ENCODE results near the gene SLC34A3. TPM values are rescaled to one million over a fixed set of nuclear protein-coding genes. Genes with fewer than 3 reads are reported as not detected.

SLC34A3 gene
- total and polyA plus RNA-seq, 2 donors (not counting 3 experiments of a cell fraction or from before 2014, with no cell fraction given): not detected

DNA sequence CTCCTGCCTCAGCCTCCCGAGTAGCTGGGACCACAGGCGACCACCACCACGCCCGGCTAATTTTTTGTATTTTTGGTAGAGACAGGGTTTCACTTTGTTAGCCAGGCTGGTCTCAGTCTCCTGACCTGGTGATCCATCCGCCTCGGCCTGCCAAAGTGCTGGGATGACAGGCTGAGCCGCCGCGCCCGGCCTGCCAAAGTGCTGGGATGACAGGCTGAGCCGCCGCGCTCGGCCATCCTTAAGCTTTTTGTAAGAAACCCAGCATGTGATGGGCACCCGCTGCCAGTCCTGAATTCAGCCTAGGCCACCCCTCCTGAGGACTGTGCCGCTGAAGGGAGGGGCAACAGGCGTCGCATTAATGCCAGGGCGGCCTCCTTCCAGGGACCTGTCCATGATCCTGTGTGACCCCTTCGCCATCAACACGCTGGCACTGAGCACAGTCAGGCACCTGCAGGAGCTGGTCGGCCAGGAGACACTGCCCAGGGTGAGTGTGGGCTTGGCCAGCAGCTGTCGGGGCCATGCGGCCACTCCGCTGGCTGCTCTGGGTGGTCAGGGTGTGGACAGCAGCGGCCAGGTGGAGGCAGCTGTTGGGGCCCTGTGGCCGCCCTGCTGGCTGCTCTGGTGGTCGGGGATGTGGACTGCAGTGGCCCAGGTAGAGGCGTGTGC, 34.9 kb downstream of the SLC34A3 start:
- H3K27me3 ChIP-seq (ENCODE audit: control insufficient read depth in 2 of 2, insufficient read depth in 2 of 2, low read length in 2 of 2): no peaks in the 10 kb centered on the region
- H3K9ac ChIP-seq (replicated peaks; ENCODE audit: extremely low read depth, insufficient read depth, low read length): no peak overlapping the region
- ChIA-PET CTCF (interaction anchor here (1.1 to 1.5 kb wide), 2 partner anchors 11 to 29 kb away, joined by 3 to 6 read pairs; no protein-coding TSS in a partner anchor), POLR2A (interaction anchor here (1.3 kb wide), 1 partner anchor 21 kb away, joined by 4 read pairs; no protein-coding TSS in a partner anchor)
- BruUV-seq (replicated peaks): no TSS peak
- peaks cover 22% of the 10 kb centered on the region for H3K4me1 ChIP-seq (ENCODE audit: control insufficient read depth, extremely low read depth, insufficient read depth, low read length)
- no peak overlapping the region for H3K4me2 ChIP-seq (ENCODE audit: insufficient read depth, low read length)
- H4K20me1 ChIP-seq (replicated peaks; ENCODE audit: control insufficient read depth, extremely low read depth, insufficient read depth, low read length): no peaks in the 10 kb centered on the region
- intact Hi-C loops (cut with micrococcal nuclease): no loop called here
- DNase-seq (ENCODE audit: low read depth, low spot score) (no peak), FAIRE-seq (no peak)
- H3K27ac ChIP-seq (ENCODE audit: insufficient read depth, low read depth, low read length): no peak overlapping the region
- no peak for TF ChIP-seq POLR2AphosphoS5 (IDR thresholded peaks at IDR 0.05; ENCODE audit: insufficient read depth, low read depth, low read length)
- TF ChIP-seq POLR2A (IDR thresholded peaks at IDR 0.05; ENCODE audit: low read depth, low read length): no peak
- TF ChIP-seq GATA2 (IDR thresholded peaks at IDR 0.05; ENCODE audit: insufficient read depth, insufficient read length, low read depth, low read length): no peak
- no peak for TF ChIP-seq FOS (IDR thresholded peaks at IDR 0.05; ENCODE audit: borderline replicate concordance, insufficient read depth, low read length)
- no peak for TF ChIP-seq MYC (IDR thresholded peaks at IDR 0.05; ENCODE audit: low read depth, low read length)
- no peak for TF ChIP-seq JUN (IDR thresholded peaks at IDR 0.05; ENCODE audit: borderline replicate concordance, insufficient read depth, insufficient read length, low read depth)
- TF ChIP-seq CTCF (IDR thresholded peaks at IDR 0.05; ENCODE audit: extremely low read depth in 1 of 2, insufficient read depth in 1 of 2, low read depth in 1 of 2, low read length in 2 of 2): no peak
- no peak for TF ChIP-seq MAX (IDR thresholded peaks at IDR 0.05; ENCODE audit: insufficient read depth, insufficient read length)
- no peak for TF ChIP-seq EZH2 (IDR thresholded peaks at IDR 0.05; ENCODE audit: borderline replicate concordance, low read depth, low read length, severe bottlenecking)
- no peaks in the 10 kb centered on the region for H3K9me1 ChIP-seq (replicated peaks; ENCODE audit: control insufficient read depth, extremely low read depth, insufficient read depth, low read length)
- dilution Hi-C loops (cut with MboI; ENCODE audit: extremely low pct_ligation_motif_present, low sequenced_read_pairs): no loop called here
- no peak overlapping the region for H3K4me3 ChIP-seq (replicated peaks in 1 of 3; ENCODE audit: insufficient read depth in 1 of 3, low read depth in 1 of 3, low read length in 3 of 3)
- H3K36me3 ChIP-seq (ENCODE audit: control insufficient read depth in 2 of 2, extremely low read depth in 1 of 2, insufficient read depth in 2 of 2, low read length in 2 of 2): peaks cover 0 to 28% of the 10 kb centered on the region in 2 experiments
- no peaks in the 10 kb centered on the region for H3K9me3 ChIP-seq (replicated peaks; ENCODE audit: control insufficient read depth, insufficient read depth, low read length)
- H2AFZ ChIP-seq (ENCODE audit: low read depth, low read length): no peak overlapping the region
- no peaks in the 10 kb centered on the region for H3K79me2 ChIP-seq (ENCODE audit: control insufficient read depth, insufficient read depth, low read length)
